GM23248 (cell line): ENCODE data around the gene INO80C. TPM values are rescaled to one million over a fixed set of nuclear protein-coding genes. Genes with fewer than 3 reads are reported as not detected.
"Not testable (repeated sequence)": the region's sequence is repeated elsewhere in the genome, so short reads cannot be mapped to it uniquely, and the experiment has no call there.

Source experiments
- DNase-seq: peaks from one replicate; pipeline ENCODE4 v3.0.0-alpha.2; 2015
- H2AFZ ChIP-seq: fragments of 200-600 bp; sonication (generic); 2 replicates; pipeline ENCODE4 v1.6.1; 2016; ENCODE audit warnings: antibody characterized with exemption
- H3F3A ChIP-seq: fragments of 200-600 bp; sonication (generic); 2 replicates; pipeline ENCODE4 v1.6.1; 2016; ENCODE audit warnings: mild to moderate bottlenecking, antibody characterized with exemption, mixed run types; ENCODE audit not compliant: insufficient read depth
- H3K27ac ChIP-seq: fragments of 200-600 bp; sonication (generic); 2 replicates; pipeline ENCODE4 v1.5.1; 2016; ENCODE audit warnings: mild to moderate bottlenecking
- H3K27me3 ChIP-seq: fragments of 200-600 bp; sonication (generic); replicated peaks from 2 replicates; pipeline ENCODE4 v1.6.1; 2016; ENCODE audit warnings: mild to moderate bottlenecking; ENCODE audit not compliant: insufficient read depth
- H3K36me3 ChIP-seq: fragments of 200-600 bp; sonication (generic); 2 replicates; pipeline ENCODE4 v1.6.1; 2016; ENCODE audit warnings: low read depth, mild to moderate bottlenecking
- H3K4me1 ChIP-seq: fragments of 200-600 bp; sonication (generic); 2 replicates; pipeline ENCODE4 v1.6.1; 2016; ENCODE audit warnings: mild to moderate bottlenecking; ENCODE audit not compliant: insufficient read depth
- H3K4me2 ChIP-seq: fragments of 200-600 bp; sonication (generic); one replicate; pipeline ENCODE4 v1.6.1; 2016; ENCODE audit warnings: mild to moderate bottlenecking; ENCODE audit not compliant: unreplicated experiment
- H3K4me3 ChIP-seq: fragments of 200-600 bp; sonication (generic); 2 replicates; pipeline ENCODE4 v1.5.1; 2016; ENCODE audit warnings: mild to moderate bottlenecking
- H3K79me2 ChIP-seq: fragments of 200-600 bp; sonication (generic); 2 replicates; pipeline ENCODE4 v1.6.1; 2016; ENCODE audit warnings: mild to moderate bottlenecking; ENCODE audit not compliant: insufficient read depth
- H3K9ac ChIP-seq: fragments of 200-600 bp; sonication (generic); 2 replicates; pipeline ENCODE4 v1.6.1; 2016; ENCODE audit warnings: mild to moderate bottlenecking
- H3K9me2 ChIP-seq: fragments of 200-600 bp; sonication (generic); 2 replicates; pipeline ENCODE4 v1.6.1; 2016; ENCODE audit warnings: mixed run types, mild to moderate bottlenecking, moderate library complexity; ENCODE audit not compliant: insufficient read depth
- H3K9me3 ChIP-seq: fragments of 200-600 bp; sonication (generic); one replicate; pipeline ENCODE4 v1.6.1; 2017; ENCODE audit warnings: low read depth
- H4K20me1 ChIP-seq: fragments of 200-600 bp; sonication (generic); 2 replicates; pipeline ENCODE4 v1.6.0; 2016; ENCODE audit not compliant: insufficient read depth
- EZH2 ChIP-seq: fragments of 200-600 bp; sonication (generic); IDR thresholded peaks from 2 replicates; pipeline ENCODE4 v1.6.1; 2018; ENCODE audit warnings: antibody characterized with exemption, mild to moderate bottlenecking; ENCODE audit not compliant: insufficient read depth, poor library complexity, severe bottlenecking
- EZH2phosphoT487 ChIP-seq: fragments of 200-600 bp; sonication (generic); IDR thresholded peaks from 2 replicates; pipeline ENCODE4 v1.6.1; 2018; ENCODE audit warnings: antibody characterized with exemption, moderate library complexity, mild to moderate bottlenecking, low read depth; ENCODE audit not compliant: insufficient read depth
- WGBS, 2 experiments: methylation state at CpG; one replicate each; pipeline ENCODE4 v1.1.6; 2015 to 2017; ENCODE audit warnings: low lambda C conversion rate in 2 of 2, low coverage in 1 of 2; ENCODE audit errors: missing lambda C conversion rate in 2 of 2; 5-methylcytosine and 5-hydroxymethylcytosine counted together
- in situ Hi-C: fragments of 300-500 bp; cut with MboI; formaldehyde crosslinking; loops from 2 replicates; pipeline ENCODE4 v1.15.0; 2020
- polyA plus RNA-seq: library from polyadenylated mRNA; unstranded; fragments of >200 nt; fragmentation: Nextera tagmentation; extraction: Ambion mirVana; gene quantifications from 2 replicates; pipeline ENCODE4 v1.2.1, GENCODE V29; 2016
- total RNA-seq: library from RNA; depleted of rRNA; stranded (reverse); fragments of >200 nt; shearing (Covaris generic); gene quantifications from 2 replicates; pipeline ENCODE4 v1.2.3, GENCODE V29; 2014

Gene INO80C
- total and polyA plus RNA-seq, 2 experiments from 2014 or later, result 0.97 to 9.4 TPM

- Histone ChIP-seq H3K9me3 (no peaks in the 10 kb centered on the region), H3K4me1 (peaks cover 11% of the 10 kb centered on the region; the same call in 1 of the 2 replicates), H3K9me2 (0 out of 2 replicates have a peak, but pooled peaks cover 3% of the 10 kb centered on the region), H3K9ac (no peak overlapping the region), H3K27ac (no peak overlapping the region), H3K79me2 (no peaks in the 10 kb centered on the region), H3F3A (no peaks in the 10 kb centered on the region), H2AFZ (no peak overlapping the region), H3K4me3 (no peak overlapping the region), H4K20me1 (no peaks in the 10 kb centered on the region), H3K36me3 (no peaks in the 10 kb centered on the region), H3K4me2 (no peak overlapping the region), H3K27me3 (no peaks in the 10 kb centered on the region)
- in situ Hi-C loops, result no loop called here
- DNase-seq, result no peak
- TF ChIP-seq EZH2phosphoT487 (no peak), EZH2 (no peak)
These were observed 43.0 kb downstream of the INO80C start for GRCh38 chr18:35454803-35455202.

- H3K36me3 ChIP-seq, H3K9ac ChIP-seq, DNase-seq, H3K4me2 ChIP-seq, H4K20me1 ChIP-seq, H3F3A ChIP-seq, H3K4me1 ChIP-seq, in situ Hi-C loops, H3K4me3 ChIP-seq, H3K79me2 ChIP-seq, H3K27ac ChIP-seq, H3K9me3 ChIP-seq, H3K27me3 ChIP-seq, H2AFZ ChIP-seq, H3K9me2 ChIP-seq: not testable (repeated sequence)
- WGBS, 2 experiments, result 71 to 84% methylated on average over 4 of the region's 4 CpGs
These were observed 44.7 kb downstream of the INO80C start for GRCh38 chr18:35453065-35453464.

GRCh38 chr18:35451916-35452315 is 45.8 kb downstream of the INO80C start:
- in situ Hi-C loops, result no loop called here

GRCh38 chr18:35451032-35451431 is 46.7 kb downstream of the INO80C start:
- H3K36me3 ChIP-seq, result no peaks in the 10 kb centered on the region
- WGBS, 2 experiments, result 68 to 69% methylated on average over 3 of the region's 3 CpGs
- H3K4me3 ChIP-seq, result no peak overlapping the region
- in situ Hi-C loops, result no loop called here
- DNase-seq, result no peak
- 0 out of 2 replicates have a peak, but pooled peaks cover 3% of the 10 kb centered on the region for H3K9me2 ChIP-seq
- H3K9me3 ChIP-seq, result no peaks in the 10 kb centered on the region
- H4K20me1 ChIP-seq, result no peaks in the 10 kb centered on the region
- H2AFZ ChIP-seq, result no peak overlapping the region
- no peak overlapping the region for H3K4me2 ChIP-seq
- H3K4me1 ChIP-seq, result no peaks in the 10 kb centered on the region; the same call in 1 of the 2 replicates
- TF ChIP-seq EZH2phosphoT487, result no peak
- H3K27me3 ChIP-seq, result no peaks in the 10 kb centered on the region
- H3K9ac ChIP-seq, result no peak overlapping the region
- no peaks in the 10 kb centered on the region for H3K79me2 ChIP-seq
- no peak overlapping the region for H3K27ac ChIP-seq
- H3F3A ChIP-seq, result no peaks in the 10 kb centered on the region

More at GRCh38 chr18:35451916-35452315, 45.8 kb downstream of the INO80C start:
- no peaks in the 10 kb centered on the region for H4K20me1 ChIP-seq
- H3F3A ChIP-seq, result no peaks in the 10 kb centered on the region
- no peaks in the 10 kb centered on the region for H3K9me3 ChIP-seq
- no peaks in the 10 kb centered on the region for H3K36me3 ChIP-seq
- peaks cover 3% of the 10 kb centered on the region; the same call in 1 of the 2 replicates for H3K4me1 ChIP-seq
- TF ChIP-seq EZH2phosphoT487 (no peak), EZH2 (no peak)
- no peaks in the 10 kb centered on the region for H3K27me3 ChIP-seq
- 84 to 90% methylated on average over 1 of the region's 1 CpG for WGBS, 2 experiments
- no peak overlapping the region for H3K4me2 ChIP-seq
- no peaks in the 10 kb centered on the region for H3K79me2 ChIP-seq
- no peak for DNase-seq
- no peak overlapping the region for H3K9ac ChIP-seq
- no peak overlapping the region for H3K27ac ChIP-seq
- no peak overlapping the region for H3K4me3 ChIP-seq
- no peak overlapping the region for H2AFZ ChIP-seq
- H3K9me2 ChIP-seq, result 0 out of 2 replicates have a peak, but pooled peaks cover 3% of the 10 kb centered on the region

GRCh38 chr18:35444636-35445035 is 53.1 kb downstream of the INO80C start:
- Histone ChIP-seq H3K9me3 (no peaks in the 10 kb centered on the region), H3K79me2 (no peaks in the 10 kb centered on the region), H3K27me3 (no peaks in the 10 kb centered on the region), H2AFZ (no peak overlapping the region), H3K27ac (no peak overlapping the region), H3K36me3 (no peaks in the 10 kb centered on the region), H3K9me2 (no peaks in the 10 kb centered on the region), H3K4me3 (no peak overlapping the region), H3K9ac (no peak overlapping the region), H3K4me1 (no peaks in the 10 kb centered on the region), H4K20me1 (no peaks in the 10 kb centered on the region), H3K4me2 (no peak overlapping the region), H3F3A (no peaks in the 10 kb centered on the region)
- 72 to 75% methylated on average over 6 of the region's 6 CpGs for WGBS, 2 experiments
- TF ChIP-seq EZH2, result no peak
- TF ChIP-seq EZH2phosphoT487, result no peak
- in situ Hi-C loops, result no loop called here
- no peak for DNase-seq
